OCI-LY1 (cell line): ENCODE measurements around the gene HLA-DQB2.

Source experiments
- CTCF ChIP-seq: fragments of 200-600 bp; sonication (generic), shearing (Covaris generic); IDR thresholded peaks from 2 replicates; pipeline ENCODE4 v1.5.1; 2017; ENCODE audit warnings: mild to moderate bottlenecking, antibody characterized with exemption, low read length, moderate library complexity, mixed read lengths
- EZH2 ChIP-seq: fragments of 200-600 bp; sonication (generic), shearing (Covaris generic); IDR thresholded peaks from 2 replicates; pipeline ENCODE4 v1.8.0; 2017; ENCODE audit warnings: borderline replicate concordance, mixed run types, mild to moderate bottlenecking, antibody characterized with exemption, low read length, moderate library complexity, mixed read lengths

DNA sequence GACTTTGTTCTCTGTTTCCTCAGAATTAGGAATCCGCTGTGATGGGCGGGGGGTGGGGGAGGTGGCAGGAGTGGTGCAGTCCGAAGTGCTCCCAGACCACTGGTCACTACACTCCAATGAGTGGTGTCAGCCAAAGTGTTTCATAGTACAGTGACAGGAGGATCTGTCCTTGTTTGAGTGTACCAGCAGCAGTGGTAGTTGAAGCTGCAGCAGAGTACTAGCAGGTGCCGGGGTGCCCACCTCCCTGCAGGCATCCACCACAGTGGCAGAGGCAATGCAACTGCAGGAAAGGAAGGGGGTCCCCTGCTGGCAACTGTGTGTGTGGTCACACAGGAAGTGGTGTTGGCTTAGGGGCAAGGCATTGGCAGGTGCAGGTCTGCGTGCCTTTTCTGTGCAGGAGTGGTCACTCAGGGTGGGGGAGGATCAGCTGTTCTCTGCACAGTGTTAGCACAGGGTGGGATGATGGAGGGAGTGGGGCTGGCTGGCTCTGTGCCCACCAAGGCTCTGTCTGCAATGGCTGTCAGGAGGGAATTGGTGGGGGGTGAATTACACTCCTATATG is 43.8 kb upstream of the HLA-DQB2 start:
- TF ChIP-seq CTCF (peak; percentile 37), EZH2 (no peak)
